HepG2 (cell line): ENCODE data around the gene RINL. TPM values are rescaled to one million over a fixed set of nuclear protein-coding genes. Genes with fewer than 3 reads are reported as not detected.

Experiments used
- ATAC-seq: fragments of 200-7000 bp; cut with Tn5 transposase; 3 replicates; pipeline ENCODE4 v1.9.1; 2020; ENCODE audit warnings: mild to moderate bottlenecking, moderate library complexity
- BruUV-seq: library from RNA; stranded (reverse); fragments of 400-500 nt; replicated peaks from 2 replicates; lab custom pipeline; 2021; lab: Mats Ljungman, UMichigan
- CTCF ChIA-PET: fragments of 300-600 bp; formaldehyde crosslinking; extraction: SDS; loops from one replicate; lab custom pipeline; 2021; ENCODE audit warnings: low total read pairs, inconsistent platforms, low intra/inter-chr PET ratio; lab: Yijun Ruan, JAX
- POLR2A ChIA-PET: fragments of 350-600 bp; sonication (Branson Sonifier 250); formaldehyde crosslinking; loops from one replicate; lab custom pipeline; 2020; ENCODE audit warnings: antibody characterized with exemption, inconsistent platforms; lab: Yijun Ruan, JAX
- DNase-seq: peaks from one replicate; pipeline ENCODE4 v3.0.0-alpha.2; 2015; ENCODE audit warnings: low spot score
- FAIRE-seq: peaks from 3 replicates; lab custom pipeline; 2011; peaks lifted over from hg19 to GRCh38; lab: Jason Lieb, UNC
- H2AFZ ChIP-seq: one replicate; pipeline ENCODE4 v1.6.1; 2011; ENCODE audit warnings: low read length, inconsistent platforms
- H3K27ac ChIP-seq: fragments of 300-600 bp; 3 replicates; pipeline ENCODE4 v1.8.0; 2011; ENCODE audit warnings: mixed run types, mild to moderate bottlenecking, mixed read lengths, low read length, inconsistent platforms; ENCODE audit not compliant: insufficient read depth; ENCODE audit errors: extremely low read length
- H3K27me3 ChIP-seq, 2 experiments: fragments of 200-600 bp in 1 of 2; 2 replicates in 1 of 2; 3 replicates in 1 of 2; pipeline versions ENCODE4 v1.6.0 to v1.8.0; 2011; ENCODE audit warnings: low read length in 2 of 2, mild to moderate bottlenecking in 2 of 2, moderate library complexity in 2 of 2, inconsistent platforms in 1 of 2; ENCODE audit not compliant: insufficient read depth in 2 of 2, control insufficient read depth in 1 of 2
- H3K36me3 ChIP-seq, 2 experiments: fragments of 200-600 bp in 1 of 2; replicated peaks in 1 of 2; 2 replicates in 1 of 2; 3 replicates in 1 of 2; pipeline versions ENCODE4 v1.5.1 to v1.8.0; 2011; ENCODE audit warnings: low read length in 2 of 2, inconsistent platforms in 1 of 2; ENCODE audit not compliant: insufficient read depth in 2 of 2, control insufficient read depth in 1 of 2
- H3K4me1 ChIP-seq: 2 replicates; pipeline ENCODE4 v1.5.1; 2012; ENCODE audit warnings: low read length, inconsistent platforms; ENCODE audit not compliant: insufficient read depth
- H3K4me2 ChIP-seq: 2 replicates; pipeline ENCODE4 v1.6.0; 2011; ENCODE audit warnings: low read depth, low read length, inconsistent platforms
- H3K4me3 ChIP-seq, 3 experiments: fragments of 200-600 bp in 1 of 3; sonication (generic), shearing (Covaris generic) in 1 of 3; replicated peaks in 1 of 3; 2 replicates each; pipeline ENCODE4 v1.5.1; 2011 to 2016; ENCODE audit warnings: low read length in 3 of 3, inconsistent platforms in 2 of 3, low read depth in 2 of 3, mild to moderate bottlenecking in 2 of 3, control low read depth in 1 of 3, mixed read lengths in 1 of 3; ENCODE audit not compliant: insufficient read depth in 1 of 3
- H3K79me2 ChIP-seq: one replicate; pipeline ENCODE4 v1.6.1; 2011; ENCODE audit warnings: low read length, inconsistent platforms; ENCODE audit not compliant: insufficient read depth
- H3K9ac ChIP-seq: 2 replicates; pipeline ENCODE4 v1.6.0; 2011; ENCODE audit warnings: mild to moderate bottlenecking, low read depth, low read length, inconsistent platforms; ENCODE audit not compliant: insufficient read depth
- H3K9me3 ChIP-seq: 2 replicates; pipeline ENCODE4 v1.5.1; 2012; ENCODE audit warnings: mild to moderate bottlenecking, low read length
- H4K20me1 ChIP-seq: 2 replicates; pipeline ENCODE4 v1.6.0; 2011; ENCODE audit warnings: inconsistent platforms, mild to moderate bottlenecking, low read length, moderate library complexity; ENCODE audit not compliant: insufficient read depth
- CERS6 ChIP-seq: sonication (generic); formaldehyde crosslinking; IDR thresholded peaks from 2 replicates; pipeline ENCODE4 v1.5.0; 2020; ENCODE audit warnings: missing genetic modification reagents
- GTF3A ChIP-seq: sonication (generic); formaldehyde crosslinking; conservative IDR thresholded peaks from 2 replicates; pipeline ENCODE4 v1.4.0; 2020; ENCODE audit warnings: mild to moderate bottlenecking, missing genetic modification reagents
- RBM22 ChIP-seq: fragments of 200-400 bp; formaldehyde crosslinking; optimal IDR thresholded peaks from 2 replicates; pipeline ENCODE3; 2017; ENCODE audit warnings: mild to moderate bottlenecking, low read length, moderate library complexity
- TCF7L2 ChIP-seq: IDR thresholded peaks from 2 replicates; pipeline ENCODE4 v1.6.1; 2011; ENCODE audit warnings: mild to moderate bottlenecking, low read depth, low read length, moderate library complexity
- ZNF274 ChIP-seq: sonication (generic); formaldehyde crosslinking; IDR thresholded peaks from 2 replicates; pipeline ENCODE4 v1.5.1; 2020; ENCODE audit warnings: mild to moderate bottlenecking, missing genetic modification reagents
- ZSCAN31 ChIP-seq: sonication (generic); formaldehyde crosslinking; IDR thresholded peaks from 2 replicates; pipeline ENCODE4 v1.5.0; 2020; ENCODE audit warnings: low read depth, mild to moderate bottlenecking, missing genetic modification reagents
- WGBS: methylation state at CpG from one replicate; pipeline ENCODE4 v1.1.6; 2017; ENCODE audit warnings: low lambda C conversion rate; 5-methylcytosine and 5-hydroxymethylcytosine counted together
- in situ Hi-C: cut with HindIII; loops from 2 replicates; pipeline ENCODE4 v1.10.0; 2017; ENCODE audit warnings: low pct_unique_long_range_greater_than_20kb; ENCODE audit not compliant: extremely low pct_ligation_motif_present
- intact Hi-C: fragments of 100-400 bp; cut with micrococcal nuclease; formaldehyde crosslinking; loops from one replicate; pipeline ENCODE4 v1.10.0; 2022; ENCODE audit not compliant: unreplicated experiment
- polyA plus RNA-seq, 8 experiments: library from polyadenylated mRNA; depleted of rRNA in 3 of 8; stranded (reverse) in 7 of 8; unstranded in 1 of 8; fragments of >200 nt; fragmentation: Illumina TruSeq in 4 of 8; extraction: Trizol in 4 of 8; gene quantifications; 2 replicates each; pipeline versions ENCODE4 v1.2.1 to v1.2.3, GENCODE V29; 2011 to 2016; ENCODE audit warnings: low read depth in 4 of 8, missing spikeins in 1 of 8, mixed read lengths in 1 of 8; ENCODE audit not compliant: insufficient read depth in 1 of 8
- total RNA-seq, 5 experiments: library from RNA; depleted of rRNA; stranded (reverse); fragments of >200 nt; fragmentation: Illumina TruSeq; extraction: Trizol; gene quantifications; 2 replicates each; pipeline ENCODE4 v1.2.3, GENCODE V29; 2016; ENCODE audit warnings: low read depth in 1 of 5
- TF ChIP-seq, protein P1 (sequence below): sonication (generic); formaldehyde crosslinking; conservative IDR thresholded peaks from 2 replicates; pipeline ENCODE4 v1.4.0; 2020; ENCODE audit warnings: missing genetic modification reagents

RINL gene
- total and polyA plus RNA-seq, 2 of the 13 experiments (the other 11 are each of a cell fraction or from before 2014, with no cell fraction given): 11.4 to 18.0 TPM

DNA sequence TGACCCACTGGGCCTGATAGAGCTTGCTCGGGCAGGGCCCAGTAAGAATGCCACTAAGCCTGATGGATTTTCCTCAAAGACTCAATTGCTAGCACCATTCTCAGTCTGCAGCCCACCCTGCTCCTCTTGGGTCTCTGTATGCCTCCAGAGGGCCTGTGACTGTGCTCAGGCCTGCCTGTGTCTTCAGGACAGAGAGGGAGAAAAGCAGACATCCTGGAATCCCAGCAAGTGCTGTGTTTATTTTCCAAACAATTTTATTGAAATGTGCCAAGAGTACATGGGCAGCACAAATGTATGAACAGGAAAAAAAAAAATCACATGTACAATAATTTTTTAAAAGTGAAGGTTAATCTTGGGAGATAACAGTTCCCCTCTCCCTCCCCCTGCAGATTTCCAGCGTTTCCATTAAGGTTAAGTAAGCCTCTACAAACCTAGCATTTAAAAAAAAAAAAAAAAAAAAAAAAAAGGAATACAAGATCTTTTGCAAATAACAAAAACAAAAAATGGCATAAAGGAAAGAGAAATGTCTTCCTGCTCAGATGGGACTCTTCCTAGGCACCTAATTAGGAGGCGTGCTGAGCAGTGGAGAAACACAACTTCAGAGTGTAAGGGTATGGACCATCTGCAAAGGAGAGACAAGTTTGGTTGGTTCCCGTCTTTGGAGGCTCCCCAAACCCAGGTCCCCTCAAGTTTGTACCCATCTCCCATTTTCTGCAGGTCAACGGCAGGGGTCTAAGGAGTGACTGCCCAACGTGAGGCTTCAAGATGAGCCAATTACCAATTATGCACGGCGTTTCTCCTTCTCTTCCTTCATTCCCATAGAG is 41.7 kb downstream of the RINL start:
- H3K9me3 ChIP-seq: no peaks in the 10 kb centered on the region
- POLR2A ChIA-PET: interaction anchor here (1.5 to 6.2 kb wide), 2 partner anchors 14 to 24 kb away, joined by 3 to 148 read pairs; partner anchors contain the start of gene HNRNPL
- H3K9ac ChIP-seq: no peak overlapping the region
- intact Hi-C loops: loop anchor here (10.0 kb wide), 1 partner anchor 182 kb away; no protein-coding TSS in a partner anchor
- peaks cover 12% of the 10 kb centered on the region for H4K20me1 ChIP-seq
- peaks cover 60% of the 10 kb centered on the region for H3K4me1 ChIP-seq
- no peak for ATAC-seq
- peaks cover 23 to 57% of the 10 kb centered on the region in 2 experiments for H3K36me3 ChIP-seq
- DNase-seq: no peak
- no peaks in the 10 kb centered on the region; a peak in 1 of 5 replicates for H3K27me3 ChIP-seq
- no TSS peak for BruUV-seq
- no peak for FAIRE-seq
- H3K79me2 ChIP-seq: peaks cover under 1% of the 10 kb centered on the region
- no peak for TF ChIP-seq TCF7L2
- TF ChIP-seq RBM22: peak; percentile 86
- TF ChIP-seq, all 625 proteins: peak for 1
- Histone ChIP-seq H3K4me2 (no peak overlapping the region), H2AFZ (no peak overlapping the region), H3K4me3 (no peak overlapping the region), H3K27ac (peak overlapping the region; percentile 60)
- CTCF ChIA-PET: no interaction called here
- in situ Hi-C loops: no loop called here
- WGBS: 94% methylated on average over 7 of the region's 8 CpGs

GRCh38 chr19:38834590-38834989 is 43.5 kb downstream of the RINL start:
- no peak overlapping the region for H3K4me3 ChIP-seq
- H3K36me3 ChIP-seq: peaks cover 20 to 45% of the 10 kb centered on the region in 2 experiments
- H3K9ac ChIP-seq: no peak overlapping the region
- no peak overlapping the region for H2AFZ ChIP-seq
- WGBS: 96% methylated on average over 6 of the region's 6 CpGs
- no peak for TF ChIP-seq CERS6 (CRISPR knock-in tag)
- TF ChIP-seq ZSCAN31 (CRISPR knock-in tag): no peak
- TF ChIP-seq GTF3A (CRISPR knock-in tag): no peak
- TF ChIP-seq ZNF274 (CRISPR knock-in tag): no peak
- TF ChIP-seq, protein P1, sequence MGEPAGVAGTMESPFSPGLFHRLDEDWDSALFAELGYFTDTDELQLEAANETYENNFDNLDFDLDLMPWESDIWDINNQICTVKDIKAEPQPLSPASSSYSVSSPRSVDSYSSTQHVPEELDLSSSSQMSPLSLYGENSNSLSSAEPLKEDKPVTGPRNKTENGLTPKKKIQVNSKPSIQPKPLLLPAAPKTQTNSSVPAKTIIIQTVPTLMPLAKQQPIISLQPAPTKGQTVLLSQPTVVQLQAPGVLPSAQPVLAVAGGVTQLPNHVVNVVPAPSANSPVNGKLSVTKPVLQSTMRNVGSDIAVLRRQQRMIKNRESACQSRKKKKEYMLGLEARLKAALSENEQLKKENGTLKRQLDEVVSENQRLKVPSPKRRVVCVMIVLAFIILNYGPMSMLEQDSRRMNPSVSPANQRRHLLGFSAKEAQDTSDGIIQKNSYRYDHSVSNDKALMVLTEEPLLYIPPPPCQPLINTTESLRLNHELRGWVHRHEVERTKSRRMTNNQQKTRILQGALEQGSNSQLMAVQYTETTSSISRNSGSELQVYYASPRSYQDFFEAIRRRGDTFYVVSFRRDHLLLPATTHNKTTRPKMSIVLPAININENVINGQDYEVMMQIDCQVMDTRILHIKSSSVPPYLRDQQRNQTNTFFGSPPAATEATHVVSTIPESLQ (CRISPR knock-in tag): no peak
- H3K4me2 ChIP-seq: no peak overlapping the region
- peaks cover 61% of the 10 kb centered on the region for H3K4me1 ChIP-seq
- ATAC-seq: no peak
- peaks cover 8% of the 10 kb centered on the region for H3K79me2 ChIP-seq
- H3K9me3 ChIP-seq: no peaks in the 10 kb centered on the region
- in situ Hi-C loops: loop anchor here (5.0 kb wide), 1 partner anchor 92 kb away; the partner anchor contains the start of gene CAPN12
- H3K27ac ChIP-seq: no peak overlapping the region
- no peaks in the 10 kb centered on the region; a peak in 1 of 5 replicates for H3K27me3 ChIP-seq
- BruUV-seq: no TSS peak
- peaks cover 10% of the 10 kb centered on the region for H4K20me1 ChIP-seq
- intact Hi-C loops: loop anchor here (5.0 to 10.0 kb wide), 2 partner anchors 102 to 180 kb away; no protein-coding TSS in a partner anchor
- no peak for DNase-seq
- POLR2A ChIA-PET: interaction anchor here (1.1 to 6.2 kb wide), 3 partner anchors 14 to 16 kb away, joined by 3 to 148 read pairs (median 77); partner anchors contain the start of gene HNRNPL
- CTCF ChIA-PET: no interaction called here
- no peak for FAIRE-seq
